IMR-90 (cell line): Measurements from ENCODE around the gene KRTAP2-1.
"Not testable (repeated sequence)": the region's sequence is repeated elsewhere in the genome, so short reads cannot be mapped to it uniquely, and the experiment has no call there.

Source experiments
- TF ChIP-seq, protein P1 (sequence below): conservative IDR thresholded peaks from 2 replicates; pipeline ENCODE4 v1.5.1; 2012; ENCODE audit warnings: mild to moderate bottlenecking, low read depth, low read length, improper control_type of control experiment
- TF ChIP-seq, protein P2 (sequence below): fragments of 150-350 bp; IDR thresholded peaks from 2 replicates; pipeline ENCODE4 v1.6.1; 2017; ENCODE audit warnings: mild to moderate bottlenecking, antibody characterized with exemption, low read length, low read depth

DNA sequence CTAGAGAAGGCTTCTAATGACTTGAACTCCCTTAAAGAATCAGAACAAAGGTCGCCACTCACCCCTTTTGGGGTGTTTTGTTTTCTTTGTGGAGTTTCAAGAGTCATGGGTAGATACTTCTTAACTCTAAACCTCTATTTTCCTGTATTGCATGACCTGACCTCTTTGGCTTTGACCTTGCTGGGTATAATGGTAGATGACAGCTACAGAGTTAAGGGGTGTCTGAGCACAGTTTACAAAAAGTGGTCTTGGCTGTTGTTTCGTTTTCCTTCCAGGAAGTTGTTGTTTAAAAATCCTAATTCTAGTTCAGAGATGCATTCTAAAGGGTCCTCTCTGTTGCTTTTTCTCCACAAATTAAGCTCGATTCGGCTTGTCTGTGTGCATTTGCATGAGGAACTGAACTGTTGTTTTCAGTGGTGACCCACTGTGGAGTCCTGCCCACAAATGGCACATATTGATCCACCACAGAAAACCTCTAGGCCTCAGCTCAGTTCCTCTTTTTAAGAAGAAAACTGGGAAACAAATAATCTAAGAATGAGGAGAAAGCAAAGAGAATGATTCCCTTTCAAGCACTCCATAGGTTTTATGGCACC lies 41.7 kb upstream of the KRTAP2-1 start:
- TF ChIP-seq, protein P1, sequence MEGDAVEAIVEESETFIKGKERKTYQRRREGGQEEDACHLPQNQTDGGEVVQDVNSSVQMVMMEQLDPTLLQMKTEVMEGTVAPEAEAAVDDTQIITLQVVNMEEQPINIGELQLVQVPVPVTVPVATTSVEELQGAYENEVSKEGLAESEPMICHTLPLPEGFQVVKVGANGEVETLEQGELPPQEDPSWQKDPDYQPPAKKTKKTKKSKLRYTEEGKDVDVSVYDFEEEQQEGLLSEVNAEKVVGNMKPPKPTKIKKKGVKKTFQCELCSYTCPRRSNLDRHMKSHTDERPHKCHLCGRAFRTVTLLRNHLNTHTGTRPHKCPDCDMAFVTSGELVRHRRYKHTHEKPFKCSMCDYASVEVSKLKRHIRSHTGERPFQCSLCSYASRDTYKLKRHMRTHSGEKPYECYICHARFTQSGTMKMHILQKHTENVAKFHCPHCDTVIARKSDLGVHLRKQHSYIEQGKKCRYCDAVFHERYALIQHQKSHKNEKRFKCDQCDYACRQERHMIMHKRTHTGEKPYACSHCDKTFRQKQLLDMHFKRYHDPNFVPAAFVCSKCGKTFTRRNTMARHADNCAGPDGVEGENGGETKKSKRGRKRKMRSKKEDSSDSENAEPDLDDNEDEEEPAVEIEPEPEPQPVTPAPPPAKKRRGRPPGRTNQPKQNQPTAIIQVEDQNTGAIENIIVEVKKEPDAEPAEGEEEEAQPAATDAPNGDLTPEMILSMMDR = not testable (repeated sequence)
- TF ChIP-seq, protein P2, sequence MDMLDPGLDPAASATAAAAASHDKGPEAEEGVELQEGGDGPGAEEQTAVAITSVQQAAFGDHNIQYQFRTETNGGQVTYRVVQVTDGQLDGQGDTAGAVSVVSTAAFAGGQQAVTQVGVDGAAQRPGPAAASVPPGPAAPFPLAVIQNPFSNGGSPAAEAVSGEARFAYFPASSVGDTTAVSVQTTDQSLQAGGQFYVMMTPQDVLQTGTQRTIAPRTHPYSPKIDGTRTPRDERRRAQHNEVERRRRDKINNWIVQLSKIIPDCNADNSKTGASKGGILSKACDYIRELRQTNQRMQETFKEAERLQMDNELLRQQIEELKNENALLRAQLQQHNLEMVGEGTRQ = not testable (repeated sequence)
